ENCODE data around the gene MYOM1.

- no peak for TF ChIP-seq EGR1 (IDR thresholded peaks at IDR 0.05)
- TF ChIP-seq USF1 (IDR thresholded peaks at IDR 0.05), result no peak
- no peak for TF ChIP-seq EP300 (IDR thresholded peaks at IDR 0.05; ENCODE audit: borderline replicate concordance)
Observed at GRCh38 chr18:3219631-3220335, at the start of gene MYOM1.

All from Ishikawa (cell line).